HG02571 (cell line): ENCODE results near the gene MAPK8.
"Not testable (repeated sequence)": the region's sequence is repeated elsewhere in the genome, so short reads cannot be mapped to it uniquely, and the experiment has no call there.

Experiments used
- ATAC-seq: cut with Tn5 transposase; IDR thresholded peaks from one replicate; pipeline ENCODE4 v1.9.1; 2021; ENCODE audit warnings: mild to moderate bottlenecking, moderate library complexity; ENCODE audit not compliant: unreplicated experiment

The MAPK8 gene

GRCh38 chr10:48306265-48306869 lies at the start of gene MAPK8:
Gene MAPK8, plus strand, starts transcription at chr10:48306677. Its CDS starts 94,984 bp downstream, at chr10:48401661.
- ATAC-seq, result peak; percentile 80

- no peak for ATAC-seq
These were observed 49.0 kb upstream of the MAPK8 start for GRCh38 chr10:48257407-48257961.

- ATAC-seq, result no peak
These were observed 48.4 kb upstream of the MAPK8 start for GRCh38 chr10:48258105-48258504.

- ATAC-seq, result peak; percentile 50
These were observed 39.9 kb upstream of the MAPK8 start for GRCh38 chr10:48266528-48266927.

- no peak for ATAC-seq
These were observed 35.3 kb upstream of the MAPK8 start for GRCh38 chr10:48271047-48271730.

GRCh38 chr10:48272682-48273081 lies 33.8 kb upstream of the MAPK8 start:
- no peak for ATAC-seq

- no peak for ATAC-seq
These were observed 32.7 kb upstream of the MAPK8 start for GRCh38 chr10:48273741-48274140.

- no peak for ATAC-seq
These were observed 31.8 kb upstream of the MAPK8 start, which contains the start of gene FRMPD2 for GRCh38 chr10:48274636-48275035. Gene FRMPD2, minus strand, starts transcription at chr10:48274696. Its CDS starts 129 bp downstream, at chr10:48274567.

GRCh38 chr10:48277093-48277492 lies 29.4 kb upstream of the MAPK8 start:
- ATAC-seq, result no peak

GRCh38 chr10:48279081-48279751 lies 27.3 kb upstream of the MAPK8 start:
- peak; percentile 85 for ATAC-seq

GRCh38 chr10:48281697-48282096 lies 24.8 kb upstream of the MAPK8 start:
- ATAC-seq, result not testable (repeated sequence)

GRCh38 chr10:48282829-48283228 lies 23.6 kb upstream of the MAPK8 start:
- ATAC-seq, result peak; percentile 56

- ATAC-seq, result no peak
These were observed 22.4 kb upstream of the MAPK8 start for GRCh38 chr10:48284002-48284546.

GRCh38 chr10:48284811-48285210 lies 21.7 kb upstream of the MAPK8 start:
- no peak for ATAC-seq

- no peak for ATAC-seq
These were observed 20.8 kb upstream of the MAPK8 start for GRCh38 chr10:48285710-48286109.

- ATAC-seq, result no peak
These were observed 20.1 kb upstream of the MAPK8 start for GRCh38 chr10:48286356-48286755.

GRCh38 chr10:48287417-48288391 lies 18.8 kb upstream of the MAPK8 start:
- peak; percentile 47 for ATAC-seq

- ATAC-seq, result no peak
These were observed 17.8 kb upstream of the MAPK8 start for GRCh38 chr10:48288661-48289060.

GRCh38 chr10:48289501-48290238 lies 16.8 kb upstream of the MAPK8 start:
- peak; percentile 43 for ATAC-seq
